Renal cortex interstitium (tissue), 11 donors: ENCODE measurements around the gene VILL. TPM values are rescaled to one million over a fixed set of nuclear protein-coding genes. Genes with fewer than 3 reads are reported as not detected.

ENCODE experiments used
- DNase-seq, 11 donors: peaks; one replicate each; pipeline ENCODE4 v3.0.0-alpha.2; 2013; ENCODE audit warnings: low read depth in 9 of 11, low spot score in 4 of 11; ENCODE audit errors: extremely low read depth in 1 of 11
- polyA plus RNA-seq, 3 donors: library from polyadenylated mRNA; unstranded; fragments of 120-200 nt; gene quantifications; one replicate each; pipeline ENCODE4 v1.2.1, GENCODE V29; 2013; ENCODE audit not compliant: insufficient read length in 3 of 3

Gene VILL
- polyA plus RNA-seq, 3 donors, result 9.3 to 13.9 (median 12.2) TPM

- DNase-seq, result peak in 9 of 11 donors; percentile 44 to 59 (median 50)
Measured at GRCh38 chr3:37993820-37994638, 3.4 kb downstream of the VILL start.

GRCh38 chr3:37994639-37994972 is 4.0 kb downstream of the VILL start:
- DNase-seq, result no peak

GRCh38 chr3:37995652-37996641 is 5.4 kb downstream of the VILL start:
- no peak for DNase-seq

DNA sequence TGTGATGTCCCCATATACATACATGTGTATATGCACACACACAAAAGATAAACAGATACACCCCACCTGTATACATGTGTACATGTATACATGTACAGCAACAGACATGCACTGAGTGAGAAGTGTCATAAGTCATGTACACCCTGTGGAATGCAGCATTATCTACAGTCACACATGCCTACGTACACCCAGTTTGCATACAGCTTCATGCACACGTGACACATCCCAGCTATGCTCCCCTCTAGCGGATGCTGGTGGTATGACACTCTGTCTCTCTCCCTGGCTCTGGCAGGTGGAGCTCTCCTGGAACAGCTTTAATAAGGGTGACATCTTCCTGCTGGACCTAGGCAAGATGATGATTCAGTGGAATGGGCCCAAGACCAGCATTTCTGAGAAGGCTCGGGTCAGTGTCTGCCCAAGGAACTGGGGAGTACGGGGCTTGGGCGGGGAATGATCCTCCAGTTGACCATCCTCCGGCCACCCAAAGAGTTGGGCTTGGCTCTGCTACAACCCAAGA is 6.3 kb downstream of the VILL start:
- peak in 10 of 11 donors; percentile 51 to 82 (median 64) for DNase-seq

GRCh38 chr3:37997342-37997741 is 6.8 kb downstream of the VILL start:
- DNase-seq, result no peak

- DNase-seq, result no peak
Measured at GRCh38 chr3:37997791-37998370, 7.3 kb downstream of the VILL start.

DNA sequence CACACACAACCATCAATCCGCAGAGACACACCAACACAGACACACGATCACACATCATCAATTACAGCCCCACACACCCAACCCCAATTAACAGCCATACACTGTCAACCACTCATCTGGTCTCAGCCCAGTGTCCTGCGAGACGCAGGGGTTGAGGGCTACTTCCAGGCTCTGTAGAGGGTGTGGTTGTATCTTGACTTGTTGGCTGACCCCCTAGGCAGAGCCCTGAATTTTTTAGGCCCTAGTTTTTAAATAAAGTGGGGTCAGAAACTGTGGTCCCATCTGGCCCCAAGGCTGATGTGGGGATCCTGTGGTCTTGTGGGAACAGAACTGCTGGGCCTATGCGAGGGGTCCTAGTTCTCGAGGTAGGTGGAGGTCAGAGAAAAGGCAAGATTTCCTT is 9.2 kb downstream of the VILL start:
- no peak for DNase-seq

DNA sequence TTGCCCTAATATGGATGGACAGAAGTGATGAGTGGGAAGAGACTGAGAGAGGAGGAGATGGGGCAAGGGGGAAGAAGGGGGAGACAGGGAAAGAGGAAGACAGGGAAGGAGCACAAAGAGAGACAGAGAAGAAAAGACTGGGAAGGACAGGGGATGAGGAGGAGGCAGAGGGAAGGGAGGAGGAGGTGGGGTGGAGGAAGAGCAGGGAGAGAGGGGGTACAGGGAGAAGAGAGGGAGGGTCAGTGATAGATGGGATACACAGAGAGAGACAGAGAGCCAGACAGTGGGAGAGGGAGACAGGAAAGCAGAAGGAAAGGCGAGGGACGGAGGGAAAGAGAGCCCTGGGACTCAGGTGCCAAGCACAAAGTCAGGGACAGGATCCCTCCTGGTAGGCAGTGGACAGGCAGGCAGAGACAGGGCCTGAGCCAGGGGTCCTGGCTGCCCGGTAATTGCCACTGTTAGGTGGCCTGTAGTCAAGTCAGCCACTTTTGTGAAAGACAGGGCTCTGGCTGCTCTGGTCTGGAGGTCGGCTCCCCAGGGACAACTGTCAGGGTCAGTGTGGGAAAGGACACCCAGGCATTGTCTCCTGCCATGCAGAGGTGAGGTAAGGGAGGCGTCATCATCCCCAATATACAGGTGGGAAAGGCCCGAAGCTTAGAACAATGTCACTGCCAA is 9.8 kb downstream of the VILL start:
- no peak for DNase-seq

DNA sequence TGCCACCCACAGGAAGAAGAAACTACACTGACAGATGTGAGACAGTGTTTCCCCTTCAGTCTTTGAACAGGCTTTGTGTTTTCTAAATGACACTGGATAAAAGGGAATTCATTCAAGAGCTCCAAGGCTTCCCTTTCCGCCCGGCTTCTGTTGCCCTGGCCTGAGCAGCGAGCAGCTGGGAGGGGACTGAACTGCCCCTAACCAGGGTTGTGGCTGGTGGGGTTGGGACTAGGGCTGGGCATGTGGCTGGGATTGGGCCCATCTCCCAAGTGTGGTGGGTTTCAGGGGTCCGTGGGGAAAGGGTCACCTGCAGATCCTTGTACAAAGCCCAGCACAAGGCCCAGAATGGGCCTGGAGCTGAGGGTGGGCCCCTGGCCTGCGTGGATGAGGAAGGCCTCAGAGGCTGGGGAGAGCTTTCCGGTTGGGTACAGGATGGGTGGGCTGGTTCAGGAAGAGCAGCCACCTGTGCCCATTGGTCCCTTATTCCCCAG is 10.4 kb downstream of the VILL start:
- no peak for DNase-seq

DNA sequence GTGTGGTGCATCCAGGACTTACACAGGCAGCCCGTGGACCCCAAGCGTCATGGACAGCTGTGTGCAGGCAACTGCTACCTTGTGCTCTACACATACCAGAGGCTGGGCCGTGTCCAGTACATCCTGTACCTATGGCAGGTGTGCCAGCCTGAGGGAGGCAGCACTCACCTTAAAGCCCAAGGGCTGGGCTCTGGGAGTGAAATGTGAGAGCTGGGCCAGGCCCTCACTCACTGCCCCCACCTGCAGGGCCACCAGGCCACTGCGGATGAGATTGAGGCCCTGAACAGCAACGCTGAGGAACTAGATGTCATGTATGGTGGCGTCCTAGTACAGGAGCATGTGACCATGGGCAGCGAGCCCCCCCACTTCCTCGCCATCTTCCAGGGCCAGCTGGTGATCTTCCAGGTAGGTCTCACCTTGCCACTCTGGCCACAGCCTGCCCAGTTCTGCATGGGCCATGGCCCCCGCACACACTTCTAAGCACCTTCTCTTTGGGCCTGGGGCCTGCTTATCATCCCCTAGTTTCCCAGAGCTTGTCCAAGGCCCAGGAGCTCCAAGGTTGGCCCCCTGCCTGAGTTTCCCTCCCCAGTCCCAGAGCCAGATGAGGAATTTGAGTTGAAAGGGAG is 11.0 kb downstream of the VILL start:
- no peak for DNase-seq

DNA sequence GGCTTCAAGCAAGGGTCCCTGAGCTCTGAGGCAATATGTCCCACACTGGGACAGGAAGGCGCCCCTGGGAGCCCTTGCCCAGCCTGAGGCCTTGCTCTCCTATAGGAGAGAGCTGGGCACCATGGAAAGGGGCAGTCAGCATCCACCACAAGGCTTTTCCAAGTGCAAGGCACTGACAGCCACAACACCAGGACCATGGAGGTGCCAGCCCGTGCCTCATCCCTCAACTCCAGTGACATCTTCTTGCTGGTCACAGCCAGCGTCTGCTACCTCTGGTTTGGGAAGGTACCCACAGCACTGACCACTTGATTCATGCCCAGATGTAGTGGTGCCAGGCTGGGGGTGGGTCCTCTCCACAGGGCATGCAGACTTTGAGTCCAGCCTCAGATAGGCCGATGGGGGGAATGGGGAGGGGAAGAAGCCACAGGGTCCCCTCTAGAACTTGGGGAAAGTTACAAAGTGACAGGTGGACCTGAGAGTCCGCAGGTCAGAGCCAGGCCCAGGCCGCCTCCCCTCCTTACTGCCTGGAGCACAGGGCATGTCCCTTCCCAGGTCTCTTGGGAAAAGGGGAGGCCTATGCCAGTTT is 11.8 kb downstream of the VILL start:
- no peak for DNase-seq

- DNase-seq, result no peak
Measured at GRCh38 chr3:38002940-38003339, 12.4 kb downstream of the VILL start.

DNA sequence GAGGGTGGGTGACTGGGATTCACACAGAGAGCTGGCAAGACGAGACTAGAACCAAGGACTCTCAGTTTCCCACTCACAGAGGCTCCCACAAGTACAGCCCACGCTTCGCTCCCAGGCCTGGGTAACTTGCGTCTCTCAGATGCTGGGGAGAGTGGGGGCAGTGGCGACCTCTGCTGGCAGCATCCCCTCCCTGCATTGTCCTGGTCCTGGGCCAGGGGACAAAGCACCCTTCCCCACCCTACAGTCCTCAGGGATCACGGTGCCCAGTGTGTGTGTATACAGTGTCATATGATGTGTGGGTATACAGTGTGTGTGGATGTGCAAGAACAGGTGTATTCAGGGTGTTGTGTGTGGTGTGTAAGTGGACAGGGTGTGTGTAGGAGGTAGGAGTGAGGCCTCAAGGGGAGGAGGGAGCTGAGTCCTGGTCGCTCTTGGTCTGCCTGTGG is 12.8 kb downstream of the VILL start:
- DNase-seq, result no peak

GRCh38 chr3:38003817-38004414 is 13.3 kb downstream of the VILL start:
- no peak for DNase-seq

- peak in 4 of 11 donors; percentile 49 to 67 (median 59) for DNase-seq
Measured at GRCh38 chr3:38004415-38005075, 14.0 kb downstream of the VILL start.

GRCh38 chr3:38005076-38006020 is 14.8 kb downstream of the VILL start:
- DNase-seq, result no peak
